ENCODE measurements around the gene KRT76. TPM values are rescaled to one million over a fixed set of nuclear protein-coding genes. Genes with fewer than 3 reads are reported as not detected.

Gene KRT76
- total and polyA plus RNA-seq, 2 donors (not counting 1 experiment from before 2014, with no cell fraction given), result not detected

DNA sequence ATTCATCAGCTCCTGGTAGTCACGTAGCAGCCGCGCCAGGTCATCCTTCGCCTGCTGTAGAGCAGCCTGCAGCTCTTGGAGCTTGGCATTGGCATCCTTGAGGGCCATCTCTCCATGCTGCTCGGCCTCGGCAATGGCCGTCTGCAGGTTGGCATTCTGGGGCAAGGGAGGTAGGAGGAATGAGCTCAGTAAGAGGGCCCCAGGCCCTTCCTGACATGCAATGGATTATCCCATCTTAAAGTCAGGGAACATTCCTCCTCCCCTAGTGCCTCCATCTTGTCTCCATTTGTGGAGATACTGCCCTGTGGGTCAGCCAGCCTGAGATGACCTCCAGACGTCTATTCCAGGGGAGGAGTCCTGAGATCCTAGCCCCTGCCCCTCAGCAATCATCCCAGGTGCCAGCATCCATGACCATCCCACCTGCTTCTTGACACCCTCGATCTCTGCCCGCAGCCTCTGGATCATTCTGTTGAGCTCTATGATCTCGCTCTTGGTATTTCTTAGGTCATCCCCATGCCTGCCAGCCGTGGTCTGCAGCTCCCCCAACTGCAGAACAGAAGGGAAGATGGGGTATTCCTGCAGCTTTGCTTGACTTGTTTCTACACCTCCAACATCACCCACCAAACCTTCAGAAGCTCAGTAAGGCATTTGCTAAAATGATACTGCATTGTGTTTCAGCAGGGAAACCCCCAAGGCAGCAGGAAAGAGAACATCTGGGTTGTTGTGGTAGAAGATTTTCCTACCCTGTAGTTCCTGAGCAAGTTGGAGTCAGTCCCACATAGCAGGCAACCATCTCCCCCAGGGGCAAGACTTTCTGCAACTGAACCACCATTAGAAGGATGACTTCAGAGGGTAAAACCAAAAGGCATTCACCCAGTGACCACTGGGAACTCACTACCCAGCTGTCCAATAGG, 14.4 kb upstream of the KRT76 start:
- Histone ChIP-seq H2AFZ (ENCODE audit: insufficient read depth, low read depth, low read length, poor library complexity, severe bottlenecking) (no peak overlapping the region), H4K20me1 (ENCODE audit: control insufficient read depth, insufficient read depth, low read length, poor library complexity, severe bottlenecking) (no peaks in the 10 kb centered on the region), H3K4me1 (ENCODE audit: control insufficient read depth in 2 of 2, insufficient read depth in 2 of 2, low read length in 2 of 2) (no peaks in the 10 kb centered on the region), H3K4me3 (ENCODE audit: control extremely low read depth in 1 of 5, extremely low read depth in 1 of 5, insufficient read depth in 1 of 5, low read depth in 2 of 5, low read length in 4 of 5) (no peak overlapping the region), H3K27ac (ENCODE audit: low read length in 2 of 2) (no peak overlapping the region), H3K9ac (ENCODE audit: low read length) (no peak overlapping the region), H3K79me2 (ENCODE audit: control insufficient read depth, insufficient read depth, low read length) (no peaks in the 10 kb centered on the region), H3K36me3 (replicated peaks in 1 of 2; ENCODE audit: control extremely low read depth in 1 of 2, control insufficient read depth in 1 of 2, extremely low read depth in 1 of 2, insufficient read depth in 2 of 2, low read length in 1 of 2) (no peaks in the 10 kb centered on the region), H3K27me3 (replicated peaks in 1 of 4; ENCODE audit: control extremely low read depth in 1 of 4, control insufficient read depth in 3 of 4, insufficient read depth in 4 of 4, low read length in 3 of 4) (peaks cover 0 to 16% (median 4%) of the 10 kb centered on the region in 4 experiments), H3K9me3 (ENCODE audit: control extremely low read depth in 1 of 3, control insufficient read depth in 2 of 3, insufficient read depth in 1 of 3, low read length in 2 of 3) (peaks cover 0 to 5% (median 0%) of the 10 kb centered on the region in 3 donors), H3K4me2 (replicated peaks; ENCODE audit: low read depth, low read length, poor library complexity, severe bottlenecking) (no peak overlapping the region)
- intact Hi-C loops (cut with micrococcal nuclease), result no loop called here
- POLR2A ChIA-PET, result no interaction called here
- H3K27ac Mint-ChIP-seq, result no peak overlapping the region
- no peak for TF ChIP-seq EZH2 (IDR thresholded peaks at IDR 0.05; ENCODE audit: borderline replicate concordance, insufficient read depth, low read depth, low read length, poor library complexity, severe bottlenecking)
- TF ChIP-seq, protein P1, sequence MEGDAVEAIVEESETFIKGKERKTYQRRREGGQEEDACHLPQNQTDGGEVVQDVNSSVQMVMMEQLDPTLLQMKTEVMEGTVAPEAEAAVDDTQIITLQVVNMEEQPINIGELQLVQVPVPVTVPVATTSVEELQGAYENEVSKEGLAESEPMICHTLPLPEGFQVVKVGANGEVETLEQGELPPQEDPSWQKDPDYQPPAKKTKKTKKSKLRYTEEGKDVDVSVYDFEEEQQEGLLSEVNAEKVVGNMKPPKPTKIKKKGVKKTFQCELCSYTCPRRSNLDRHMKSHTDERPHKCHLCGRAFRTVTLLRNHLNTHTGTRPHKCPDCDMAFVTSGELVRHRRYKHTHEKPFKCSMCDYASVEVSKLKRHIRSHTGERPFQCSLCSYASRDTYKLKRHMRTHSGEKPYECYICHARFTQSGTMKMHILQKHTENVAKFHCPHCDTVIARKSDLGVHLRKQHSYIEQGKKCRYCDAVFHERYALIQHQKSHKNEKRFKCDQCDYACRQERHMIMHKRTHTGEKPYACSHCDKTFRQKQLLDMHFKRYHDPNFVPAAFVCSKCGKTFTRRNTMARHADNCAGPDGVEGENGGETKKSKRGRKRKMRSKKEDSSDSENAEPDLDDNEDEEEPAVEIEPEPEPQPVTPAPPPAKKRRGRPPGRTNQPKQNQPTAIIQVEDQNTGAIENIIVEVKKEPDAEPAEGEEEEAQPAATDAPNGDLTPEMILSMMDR (IDR thresholded peaks at IDR 0.05), result no peak
- WGBS (ENCODE audit: insufficient coverage), result 96% methylated on average over 10 of the region's 12 CpGs
- H3K4me1 Mint-ChIP-seq, result no peaks in the 10 kb centered on the region
- CTCF ChIA-PET, result no interaction called here
- no peak overlapping the region for H3K4me3 Mint-ChIP-seq
- peaks cover 39% of the 10 kb centered on the region for H3K27me3 Mint-ChIP-seq
- DNase-seq (no peak), ATAC-seq (ENCODE audit: low read depth) (no peak)
- H3K9me3 Mint-ChIP-seq (ENCODE audit: insufficient read depth), result no peaks in the 10 kb centered on the region
